ENCODE results near the gene API5.
A peak's percentile ranks its signal among the peaks of the same experiment; 100 is the strongest.
"Not testable (repeated sequence)": the region's sequence is repeated elsewhere in the genome, so short reads cannot be mapped to it uniquely, and the experiment has no call there.

The API5 gene

DNA sequence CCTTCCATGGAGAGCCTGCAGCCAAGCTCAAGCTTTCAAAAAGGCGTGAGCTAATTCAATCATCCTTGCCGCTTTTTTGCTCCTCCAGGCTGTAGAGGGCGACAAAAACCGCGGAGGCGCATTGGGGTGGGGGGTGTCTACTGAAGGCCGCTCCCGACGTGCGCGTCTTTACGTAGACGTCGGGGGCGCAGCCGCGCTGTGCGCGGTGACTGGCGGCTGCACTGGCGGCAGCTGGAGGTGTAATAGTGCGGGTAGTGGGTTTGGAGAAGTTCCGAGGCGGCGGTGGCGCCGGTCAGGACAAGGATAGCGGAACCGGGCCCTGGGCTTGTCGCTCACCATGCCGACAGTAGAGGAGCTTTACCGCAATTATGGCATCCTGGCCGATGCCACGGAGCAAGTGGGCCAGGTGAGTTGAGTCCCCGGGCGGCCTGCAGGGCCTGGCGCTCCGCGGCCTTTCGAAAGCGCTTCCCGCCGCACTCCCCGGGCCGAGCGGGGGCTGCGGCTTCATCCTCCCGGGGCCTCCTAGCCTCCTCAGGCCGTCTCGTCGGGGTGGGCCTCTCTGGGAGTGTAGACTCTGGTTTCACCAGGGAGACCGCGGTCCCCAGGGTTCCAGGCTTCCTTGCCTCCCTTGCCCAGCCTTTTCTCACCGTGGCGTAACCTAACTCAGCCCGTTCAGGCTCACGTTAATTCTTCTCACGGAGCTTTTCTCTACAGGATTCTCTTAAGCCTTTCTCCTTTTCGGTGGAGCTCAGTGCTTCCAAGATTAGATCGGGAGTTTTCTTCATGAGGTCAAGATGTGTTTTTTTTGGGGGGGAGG is at the start of gene API5:
API5 (plus strand) TSS at position 206 of the 817 bp plus-strand sequence; CDS start at position 338, 132 bp downstream.
- peak; percentile 96 for FAIRE-seq

DNA sequence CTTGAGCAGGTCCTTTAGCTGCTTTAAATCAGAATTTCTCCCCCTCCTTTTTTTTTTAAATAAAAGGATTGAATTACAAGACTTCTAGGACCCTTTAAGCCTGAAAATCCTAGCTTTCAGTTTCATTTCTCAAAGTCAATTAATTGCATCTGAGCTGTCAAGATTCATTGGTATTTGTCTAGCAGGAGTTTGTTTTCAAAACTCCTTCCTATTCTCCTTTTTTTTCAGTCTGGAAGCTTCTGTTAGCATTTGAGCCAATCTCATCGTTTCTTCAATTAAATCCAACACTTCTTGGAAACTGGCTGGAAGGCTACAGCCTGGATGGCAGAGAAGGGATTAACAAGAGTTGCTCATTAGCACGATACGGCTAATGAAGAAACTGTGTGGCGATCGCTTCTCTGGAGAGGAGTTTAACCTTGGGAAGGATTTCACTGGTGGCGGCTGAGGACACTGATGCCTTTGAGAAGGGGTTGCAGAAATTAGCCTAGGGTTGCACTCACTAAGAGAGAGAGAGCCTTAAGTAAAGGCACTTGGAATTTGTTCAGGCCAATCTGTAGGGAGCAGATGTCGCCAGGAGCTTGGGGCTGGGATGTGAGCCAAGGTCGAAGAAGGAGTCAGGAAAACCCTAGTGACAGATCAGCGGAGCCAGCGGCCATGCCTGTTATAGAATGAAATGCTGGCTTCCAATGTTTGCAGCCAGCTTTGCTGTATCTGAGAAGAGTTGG is 43.8 kb upstream of the API5 start:
- FAIRE-seq = no peak

DNA sequence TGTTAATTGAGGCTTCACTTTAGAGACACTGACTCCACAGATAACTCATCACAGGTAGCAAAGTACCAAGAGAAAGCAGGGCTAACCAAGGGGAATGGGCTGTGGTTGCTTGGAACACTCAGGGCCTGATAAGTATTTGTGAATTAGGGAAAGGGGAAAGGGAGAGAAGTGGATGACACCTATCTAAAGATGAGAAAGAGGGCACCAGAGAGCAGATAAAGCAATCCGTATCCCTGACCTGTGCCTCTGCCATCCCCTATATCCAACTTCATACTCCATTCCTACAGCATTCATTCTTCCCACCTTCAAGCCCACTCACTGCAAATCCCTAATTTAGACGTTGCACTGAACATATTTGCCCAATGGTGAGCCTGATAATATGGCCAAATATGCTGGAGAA is 43.0 kb upstream of the API5 start:
- FAIRE-seq = no peak

DNA sequence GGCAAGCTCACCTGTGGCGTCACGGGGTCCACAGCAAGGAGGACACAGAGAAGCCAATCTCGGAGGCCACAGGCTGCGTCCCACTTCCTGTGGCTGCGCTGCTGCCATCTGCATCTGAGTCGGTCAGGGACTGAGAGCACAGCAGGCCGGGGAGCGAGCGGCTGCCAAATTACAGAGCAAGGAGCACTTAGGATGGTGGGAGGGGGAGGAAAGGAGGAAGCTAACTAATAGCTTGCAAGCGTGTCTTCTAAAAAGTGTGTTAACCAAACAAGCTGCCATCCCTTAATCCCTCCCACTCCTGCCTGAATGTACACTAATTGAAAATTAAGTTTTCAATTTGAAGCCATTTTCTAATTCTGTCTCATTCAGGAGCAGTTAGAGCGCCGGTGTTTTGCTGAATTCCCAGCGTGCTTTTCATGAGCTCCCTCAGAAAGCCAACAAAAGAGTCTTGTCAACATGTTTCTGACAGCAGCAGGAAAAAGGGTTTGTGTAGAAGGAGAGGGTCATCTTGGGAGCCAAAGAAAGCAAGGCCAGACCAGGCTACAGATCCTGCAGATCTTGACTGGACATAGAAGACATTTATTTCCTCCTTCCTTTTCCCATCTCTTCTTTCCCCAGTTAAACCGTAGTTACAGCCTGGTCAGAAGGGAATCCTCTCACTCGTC is 42.4 kb upstream of the API5 start:
- FAIRE-seq = no peak

DNA sequence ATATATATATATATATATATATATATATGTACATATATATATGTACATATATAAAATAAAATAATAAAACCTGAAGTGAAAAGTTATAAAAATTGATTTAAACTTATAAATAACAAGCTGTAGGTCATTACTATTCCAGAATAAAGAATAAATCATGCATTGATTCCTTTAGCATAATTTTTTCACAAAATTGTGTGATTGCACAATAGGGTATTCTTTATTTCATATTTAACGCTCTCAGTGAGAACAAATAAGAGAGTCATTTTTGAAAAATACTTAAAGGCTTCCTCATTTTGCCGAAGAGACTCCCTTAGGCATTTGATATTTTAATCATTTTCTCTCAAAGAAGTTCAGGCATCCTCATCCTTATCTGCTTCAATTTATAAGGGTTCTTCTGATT is 41.3 kb upstream of the API5 start:
- no peak for FAIRE-seq

DNA sequence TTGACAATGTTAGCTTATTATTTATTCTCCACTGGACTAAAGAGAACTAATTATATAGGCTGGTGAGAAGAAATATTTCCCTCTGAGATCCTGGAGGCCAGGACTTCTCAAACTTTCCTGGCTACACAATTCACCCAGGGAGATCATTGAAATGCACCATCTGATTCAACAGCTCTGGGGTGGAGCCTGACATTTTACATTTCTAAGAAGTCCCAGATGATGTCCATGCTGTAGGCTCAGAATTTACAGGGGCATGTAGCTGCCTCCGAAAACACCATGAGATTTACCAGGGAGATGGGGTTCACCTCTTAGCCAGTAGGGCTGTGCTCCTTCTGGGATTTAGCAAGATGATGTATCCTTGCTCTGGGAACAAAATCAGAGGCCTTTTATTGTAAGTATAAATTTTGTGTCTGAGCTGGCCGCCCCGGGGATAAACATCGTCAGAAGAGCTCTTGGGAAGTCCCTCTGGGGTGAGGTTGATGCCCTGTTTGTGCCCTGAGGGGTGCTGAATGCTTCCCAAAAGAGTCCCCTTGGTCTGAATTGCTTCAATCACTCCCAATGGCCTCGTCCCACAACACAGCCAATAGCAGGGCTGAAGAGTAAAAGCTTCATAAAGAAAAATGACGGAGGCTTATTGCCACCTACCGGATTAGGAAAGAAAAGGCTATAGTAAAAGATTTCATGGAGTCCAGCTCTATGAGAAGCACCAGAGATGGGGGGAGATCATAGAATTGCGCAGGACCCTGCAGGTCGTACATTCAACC is 33.4 kb upstream of the API5 start:
- no peak for FAIRE-seq

DNA sequence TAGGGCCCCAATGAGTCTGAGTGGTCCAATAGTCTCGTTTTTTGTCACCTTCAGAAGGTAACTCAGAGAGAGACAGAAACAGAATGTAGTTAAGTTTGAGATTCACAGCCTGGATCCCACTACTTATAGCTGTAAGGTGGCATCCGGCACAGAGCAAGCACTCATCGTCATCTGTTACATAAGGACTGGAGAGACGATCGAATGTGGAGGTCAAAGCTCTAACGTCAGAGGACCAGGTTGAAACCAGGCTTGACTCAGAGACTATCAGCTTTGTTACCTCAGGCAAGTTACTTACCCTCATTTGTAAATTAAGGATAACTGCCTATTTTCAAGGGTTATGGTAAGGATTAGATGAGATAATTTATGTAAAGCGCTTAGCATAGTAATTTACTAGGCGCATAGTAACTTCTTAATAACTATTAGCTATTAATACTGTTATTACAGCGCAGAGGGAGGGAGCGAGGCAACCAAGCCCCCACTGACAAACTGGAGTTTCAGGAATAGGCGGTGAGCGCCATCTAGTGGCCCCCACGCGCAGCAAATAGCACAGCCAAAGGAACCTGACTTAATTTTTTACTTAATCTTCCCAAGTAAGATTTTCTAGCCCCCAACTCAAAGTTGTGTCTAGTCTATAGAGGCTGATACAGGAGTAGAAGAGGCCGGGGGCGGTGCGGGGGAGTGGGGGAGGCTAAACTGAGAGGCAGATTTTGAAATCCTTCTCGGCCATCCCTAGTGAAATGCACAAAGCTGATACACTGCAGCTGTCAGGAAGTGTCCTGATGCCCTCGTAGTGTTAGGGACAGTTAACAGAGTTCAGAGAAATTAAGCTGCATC is 29.0 kb upstream of the API5 start:
- FAIRE-seq = no peak

DNA sequence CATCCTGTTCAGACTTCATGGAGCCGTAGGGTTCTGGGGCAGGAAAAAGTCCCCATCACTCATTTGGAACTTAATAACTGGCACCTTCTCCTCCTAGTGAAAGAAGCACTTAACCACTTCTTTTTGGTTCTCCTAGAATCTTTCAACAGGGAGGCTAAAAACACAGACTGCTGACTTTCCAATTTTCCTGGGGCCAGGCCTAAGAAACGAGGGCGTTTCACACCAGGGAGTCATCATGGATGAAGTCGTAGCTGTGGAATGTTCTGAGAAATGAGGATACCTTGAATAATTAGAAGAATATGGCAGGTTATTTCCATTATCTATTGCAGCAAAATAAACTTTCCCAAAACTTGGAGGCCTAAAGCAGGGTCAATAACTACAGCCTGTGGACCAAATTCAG is 26.0 kb upstream of the API5 start:
- FAIRE-seq = no peak

DNA sequence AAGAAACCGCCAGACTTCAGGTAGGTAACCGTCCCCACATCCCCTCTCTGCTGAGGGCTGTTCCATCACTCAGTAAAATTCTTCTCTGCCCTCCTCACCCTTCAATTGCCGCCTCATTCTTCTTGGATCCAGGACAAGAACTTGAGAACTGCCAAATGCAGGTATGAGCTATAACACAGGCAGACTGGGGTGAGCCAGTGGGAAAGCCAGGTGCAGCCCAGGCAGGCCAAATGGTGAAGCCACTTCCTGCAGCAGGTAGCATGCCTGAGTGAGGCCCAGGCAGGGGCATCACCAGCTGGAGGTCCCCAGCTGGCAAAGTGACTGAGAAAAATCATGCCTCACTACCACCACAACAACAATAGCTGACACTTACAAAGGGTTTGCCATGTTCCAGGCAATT is 22.4 kb upstream of the API5 start:
- no peak for FAIRE-seq

DNA sequence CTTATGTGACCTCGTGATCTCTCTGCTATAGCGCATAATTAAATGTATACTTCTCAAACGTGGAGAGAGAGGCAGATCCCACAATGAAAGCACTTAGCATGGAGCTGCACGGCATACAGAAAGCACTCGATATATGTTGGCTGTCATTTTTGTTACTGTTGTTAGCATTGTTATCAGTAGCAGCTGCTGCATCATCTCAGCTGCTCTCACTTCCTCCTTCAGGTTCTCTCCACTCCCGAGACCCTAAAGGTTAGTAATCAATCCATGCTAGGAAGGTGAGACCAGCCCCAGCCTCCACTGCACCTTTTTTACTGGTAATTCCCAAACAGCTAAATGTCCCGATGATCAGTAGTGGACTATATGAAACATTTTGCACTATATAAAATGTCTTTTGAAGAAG is 13.4 kb upstream of the API5 start:
- no peak for FAIRE-seq

DNA sequence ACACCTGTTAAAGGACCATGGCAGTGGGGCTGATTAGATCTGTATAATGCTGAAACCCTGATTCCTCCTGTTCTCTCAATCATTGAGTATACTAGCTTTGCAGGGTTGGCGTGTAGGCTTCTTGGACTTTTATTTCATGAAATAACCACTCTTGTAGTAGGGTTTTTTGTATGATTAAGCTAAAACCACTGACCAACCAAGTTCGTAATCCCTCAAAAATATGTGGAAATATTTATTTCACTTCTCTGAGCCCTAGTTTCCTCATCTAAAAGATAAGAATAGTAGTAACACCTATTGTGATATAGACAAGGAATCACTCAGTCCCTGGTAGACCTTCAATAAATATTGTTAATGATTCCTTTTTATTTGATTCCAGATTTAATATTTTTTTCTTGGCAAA is 4.2 kb downstream of the API5 start:
- no peak for FAIRE-seq

DNA sequence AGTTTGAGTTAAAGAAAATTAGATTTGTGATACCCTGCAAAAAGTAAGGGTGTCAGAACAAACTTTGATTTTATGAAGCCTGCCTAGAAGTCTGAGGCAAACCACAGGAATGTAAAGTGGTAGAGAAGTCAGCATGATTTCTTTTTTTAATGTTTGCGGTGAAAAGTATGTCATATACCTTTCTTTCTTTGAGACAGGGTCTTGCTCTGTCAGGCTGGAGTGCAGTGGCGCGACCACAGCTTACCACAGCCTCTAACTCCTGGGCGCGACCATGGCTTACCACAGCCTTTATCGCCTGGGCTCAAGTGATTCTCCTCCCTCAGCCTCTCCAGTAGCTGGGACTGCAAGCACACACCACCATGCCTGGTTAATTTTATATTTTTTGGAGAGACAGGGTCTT is 4.7 kb downstream of the API5 start:
- FAIRE-seq = no peak

DNA sequence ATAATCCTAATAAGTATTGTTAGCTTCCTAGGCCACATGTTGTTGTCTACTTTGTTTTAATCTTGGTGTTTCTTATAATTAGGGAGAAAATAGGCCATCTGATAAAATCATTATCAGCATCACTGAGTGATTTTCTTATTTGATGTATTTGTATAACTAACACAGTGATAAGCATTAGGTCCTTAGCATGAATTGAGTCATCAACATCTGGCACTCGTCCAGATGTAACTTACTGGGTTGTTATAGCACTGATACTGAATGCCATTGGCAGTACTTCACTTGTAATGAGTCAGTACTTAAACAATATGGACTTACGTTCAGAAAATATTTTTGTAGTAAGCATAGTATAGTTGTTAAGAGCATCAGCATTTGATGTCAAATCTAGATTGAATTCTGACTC is 16.2 kb downstream of the API5 start:
- FAIRE-seq = no peak

DNA sequence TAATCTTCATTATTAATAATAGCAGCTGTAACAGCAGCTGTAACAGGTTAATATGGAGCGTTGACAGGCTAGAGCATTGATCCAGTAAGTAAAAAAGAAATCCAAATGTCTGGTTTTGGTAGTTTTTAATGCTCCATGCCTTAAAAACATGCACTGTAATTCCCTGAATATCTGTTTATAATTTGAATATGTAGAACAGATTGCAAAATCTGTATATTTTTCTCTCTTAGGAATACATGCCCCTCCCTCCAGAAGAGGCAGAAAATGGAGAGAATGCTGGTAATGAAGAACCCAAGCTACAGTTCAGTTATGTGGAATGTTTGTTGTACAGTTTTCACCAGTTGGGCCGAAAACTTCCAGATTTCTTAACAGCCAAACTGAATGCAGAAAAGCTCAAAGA is 16.7 kb downstream of the API5 start:
- FAIRE-seq = no peak

DNA sequence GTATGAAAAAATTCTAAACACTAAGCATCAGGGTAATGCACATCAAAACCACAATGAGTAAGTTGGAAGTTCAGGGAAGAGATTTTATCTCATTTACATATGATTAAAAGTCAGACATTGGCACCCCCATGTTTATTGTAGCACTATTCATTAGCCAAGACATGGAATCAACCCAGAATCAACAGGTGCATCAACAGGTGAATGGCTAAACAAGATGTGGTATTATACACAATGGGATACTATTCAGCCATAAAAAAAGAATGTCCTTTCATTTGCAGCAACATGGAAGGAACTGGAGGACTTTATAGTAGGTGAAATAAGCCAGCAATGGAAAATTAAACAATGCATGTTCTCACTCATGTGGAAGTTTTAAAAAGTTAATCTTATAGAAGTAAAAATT is 29.4 kb downstream of the API5 start:
- no peak for FAIRE-seq

DNA sequence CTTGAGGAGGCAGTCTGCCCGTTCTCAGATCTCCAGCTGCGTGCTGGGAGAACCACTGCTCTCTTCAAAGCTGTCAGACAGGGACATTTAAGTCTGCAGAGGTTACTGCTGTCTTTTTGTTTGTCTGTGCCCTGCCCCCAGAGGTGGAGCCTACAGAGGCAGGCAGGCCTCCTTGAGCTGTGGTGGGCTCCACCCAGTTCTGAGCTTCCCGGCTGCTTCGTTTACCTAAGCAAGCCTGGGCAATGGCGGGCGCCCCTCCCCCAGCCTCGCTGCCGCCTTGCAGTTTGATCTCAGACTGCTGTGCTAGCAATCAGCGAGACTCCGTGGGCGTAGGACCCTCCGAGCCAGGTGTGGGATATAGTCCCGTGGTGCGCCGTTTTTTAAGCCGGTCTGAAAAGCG is 39.6 kb downstream of the API5 start:
- FAIRE-seq = not testable (repeated sequence)

DNA sequence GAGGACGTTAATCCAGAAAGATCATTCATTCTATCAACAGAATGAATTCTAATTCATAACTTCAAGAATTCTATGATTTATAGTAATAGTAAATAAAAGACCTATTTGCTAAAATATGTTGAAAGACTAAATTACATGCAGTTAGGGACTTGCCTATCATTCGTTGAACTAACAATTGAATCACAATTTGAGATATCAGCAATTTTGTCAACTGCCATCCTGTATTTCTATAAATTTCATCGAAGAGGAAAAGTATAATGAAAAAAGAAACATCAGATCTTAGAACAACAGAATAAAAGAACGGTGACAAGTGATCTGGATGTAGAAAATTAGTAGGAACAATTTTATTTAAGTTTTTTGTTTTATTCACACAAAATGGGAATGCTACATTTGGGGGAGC is 42.5 kb downstream of the API5 start:
- FAIRE-seq = no peak

DNA sequence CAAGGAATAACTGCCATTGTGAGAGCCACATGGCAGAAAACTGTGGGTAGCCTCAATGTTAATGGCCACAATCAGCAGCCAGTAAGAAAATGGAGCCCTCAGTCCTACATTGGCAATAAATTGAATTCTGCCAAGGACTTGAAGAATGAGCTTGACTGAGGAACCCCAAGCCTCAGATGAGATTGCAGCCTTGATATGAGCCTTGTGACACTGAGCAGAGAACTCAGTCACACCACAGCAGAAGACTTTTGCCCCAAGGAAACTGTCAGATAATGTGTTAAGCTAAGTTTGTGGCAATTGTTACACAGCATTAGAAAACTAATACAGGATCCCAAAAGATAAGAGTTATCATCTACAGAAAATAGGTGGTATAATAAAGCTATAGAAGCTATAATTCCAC is 44.5 kb downstream of the API5 start:
- no peak for FAIRE-seq

DNA sequence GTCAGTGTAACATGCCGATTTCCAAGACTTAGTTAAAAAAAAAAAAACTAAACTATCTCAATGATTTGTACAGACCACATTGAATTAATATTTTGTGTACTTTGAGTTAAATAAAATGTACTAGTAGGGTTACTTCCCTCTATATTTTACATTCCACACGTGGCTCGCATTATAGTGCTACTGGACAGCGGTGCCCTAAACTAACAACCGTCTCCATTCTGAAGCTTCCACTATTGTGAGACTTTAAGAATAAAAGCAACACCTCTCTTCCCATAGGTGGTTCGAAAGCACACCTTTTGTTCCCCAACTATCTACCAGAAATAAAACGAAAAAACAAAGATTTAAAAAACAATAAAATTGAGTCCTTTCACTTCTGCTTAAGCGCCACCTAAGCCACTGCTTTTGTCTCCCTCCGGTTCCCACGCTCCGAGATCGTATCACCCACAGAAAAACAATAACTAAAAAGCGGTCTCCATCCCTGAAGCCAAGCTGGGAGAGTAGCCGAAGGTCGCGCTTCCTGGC is 46.5 kb downstream of the API5 start:
- FAIRE-seq = no peak

DNA sequence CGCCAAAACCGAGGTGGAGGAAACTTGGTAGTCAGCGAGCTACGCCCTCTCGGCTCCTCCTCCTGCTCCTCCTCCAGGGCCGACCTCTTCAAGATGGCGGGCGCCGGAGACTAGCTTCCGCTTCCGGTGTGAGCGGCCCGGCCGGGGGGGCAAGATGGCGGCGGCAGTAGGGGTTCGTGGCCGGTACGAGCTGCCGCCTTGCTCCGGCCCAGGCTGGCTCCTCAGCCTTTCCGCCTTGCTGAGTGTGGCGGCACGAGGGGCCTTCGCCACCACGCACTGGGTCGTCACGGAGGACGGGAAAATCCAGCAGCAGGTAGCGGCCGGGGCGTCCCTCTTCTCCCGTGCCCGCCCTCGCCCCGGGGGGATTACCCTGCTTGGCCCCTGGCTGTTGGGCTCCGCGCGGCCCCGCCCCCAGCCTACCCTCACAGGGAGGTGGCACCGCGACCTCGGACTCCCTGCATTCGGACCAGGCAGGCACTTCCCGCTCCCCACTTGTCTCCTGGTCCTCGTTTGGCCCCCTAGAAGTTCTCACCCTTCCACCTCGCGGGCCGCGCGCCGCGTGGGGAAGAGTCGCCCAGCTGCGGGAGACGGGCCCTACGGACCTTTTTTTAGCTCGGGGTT is 47.1 kb downstream of the API5 start, which contains the start of gene TTC17:
TTC17 (plus strand) TSS at position 120 of the 621 bp plus-strand sequence; CDS start at position 155, 35 bp downstream.
- peak; percentile 82 for FAIRE-seq

DNA sequence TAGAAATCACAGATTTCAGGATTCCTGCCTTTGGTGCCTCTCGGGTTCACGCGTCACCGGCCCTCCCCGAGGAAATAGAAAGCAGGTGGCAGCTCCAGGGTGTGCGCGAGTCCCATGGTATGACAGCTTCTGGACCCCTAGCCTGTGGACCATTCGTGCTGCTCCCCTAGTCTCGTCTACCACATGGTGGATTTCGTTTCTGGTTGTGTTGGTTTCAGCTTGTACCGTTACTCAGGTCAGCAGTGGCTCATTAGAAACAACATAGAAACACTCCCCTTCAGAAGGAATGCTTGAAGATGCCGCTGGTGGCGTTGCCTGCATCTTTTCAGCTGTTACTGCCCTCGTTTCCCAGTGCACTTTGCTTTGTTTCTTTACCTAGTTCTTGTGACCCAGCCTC is 47.6 kb downstream of the API5 start:
- FAIRE-seq = no peak
